ENCODE measurements around the gene MED29. TPM values are rescaled to one million over a fixed set of nuclear protein-coding genes. Genes with fewer than 3 reads are reported as not detected.

Gene MED29
- total and polyA plus RNA-seq, 10 of the 15 experiments (the other 5 are each of a cell fraction or from before 2014, with no cell fraction given), result 3.2 to 36.6 (median 22.8) TPM

- TF ChIP-seq HDAC2 (IDR thresholded peaks at IDR 0.05) (no peak), RB1 (IDR thresholded peaks at IDR 0.05; ENCODE audit: borderline replicate concordance) (0 out of 2 replicates have a peak, but pooled peaks have one; percentile 40), PRDM15 (CRISPR knock-in tag; IDR thresholded peaks at IDR 0.05) (no peak), SUZ12 (IDR thresholded peaks at IDR 0.05; ENCODE audit: unreplicated experiment) (no peak), SKIL (IDR thresholded peaks at IDR 0.05; ENCODE audit: low read depth, poor library complexity, severe bottlenecking) (peak; percentile 62), HDAC6 (IDR thresholded peaks at IDR 0.05; ENCODE audit: unreplicated experiment) (no peak), NR2F1 (conservative IDR thresholded peaks at IDR 0.05) (peak; percentile 84), EZH2 (IDR thresholded peaks at IDR 0.05; ENCODE audit: borderline replicate concordance, control insufficient read depth, low read depth, low read length) (no peak), KAT2A (conservative IDR thresholded peaks at IDR 0.05; ENCODE audit: control insufficient read depth, low read depth, low read length) (no peak), TCF3 (IDR thresholded peaks at IDR 0.05; ENCODE audit: borderline replicate concordance, insufficient read depth, low read depth, low read length) (0 out of 2 replicates have a peak, but pooled peaks have one; percentile 35), MTA2 (IDR thresholded peaks at IDR 0.05; ENCODE audit: low read depth) (peak; percentile 50; the same call in 1 of the 2 replicates), PML (IDR thresholded peaks at IDR 0.05; ENCODE audit: low read length) (no peak), NR2C2 (IDR thresholded peaks at IDR 0.05; ENCODE audit: borderline replicate concordance, control insufficient read depth, insufficient read length, low read depth) (no peak), LARP7 (IDR thresholded peaks at IDR 0.05) (0 out of 2 replicates have a peak, but pooled peaks have one; percentile 26), POU2F2 (IDR thresholded peaks at IDR 0.05; ENCODE audit: borderline replicate concordance, low read depth, low read length) (peak; percentile 53; the same call in 1 of the 3 replicates), TARDBP (IDR thresholded peaks at IDR 0.05; ENCODE audit: borderline replicate concordance) (no peak), NFYA (IDR thresholded peaks at IDR 0.05; ENCODE audit: borderline replicate concordance, low read depth, low read length) (no peak)
- TF ChIP-seq, protein P1, sequence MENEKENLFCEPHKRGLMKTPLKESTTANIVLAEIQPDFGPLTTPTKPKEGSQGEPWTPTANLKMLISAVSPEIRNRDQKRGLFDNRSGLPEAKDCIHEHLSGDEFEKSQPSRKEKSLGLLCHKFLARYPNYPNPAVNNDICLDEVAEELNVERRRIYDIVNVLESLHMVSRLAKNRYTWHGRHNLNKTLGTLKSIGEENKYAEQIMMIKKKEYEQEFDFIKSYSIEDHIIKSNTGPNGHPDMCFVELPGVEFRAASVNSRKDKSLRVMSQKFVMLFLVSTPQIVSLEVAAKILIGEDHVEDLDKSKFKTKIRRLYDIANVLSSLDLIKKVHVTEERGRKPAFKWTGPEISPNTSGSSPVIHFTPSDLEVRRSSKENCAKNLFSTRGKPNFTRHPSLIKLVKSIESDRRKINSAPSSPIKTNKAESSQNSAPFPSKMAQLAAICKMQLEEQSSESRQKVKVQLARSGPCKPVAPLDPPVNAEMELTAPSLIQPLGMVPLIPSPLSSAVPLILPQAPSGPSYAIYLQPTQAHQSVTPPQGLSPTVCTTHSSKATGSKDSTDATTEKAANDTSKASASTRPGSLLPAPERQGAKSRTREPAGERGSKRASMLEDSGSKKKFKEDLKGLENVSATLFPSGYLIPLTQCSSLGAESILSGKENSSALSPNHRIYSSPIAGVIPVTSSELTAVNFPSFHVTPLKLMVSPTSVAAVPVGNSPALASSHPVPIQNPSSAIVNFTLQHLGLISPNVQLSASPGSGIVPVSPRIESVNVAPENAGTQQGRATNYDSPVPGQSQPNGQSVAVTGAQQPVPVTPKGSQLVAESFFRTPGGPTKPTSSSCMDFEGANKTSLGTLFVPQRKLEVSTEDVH (IDR thresholded peaks at IDR 0.05; ENCODE audit: low read depth, partially characterized antibody), result no peak
- TF ChIP-seq, protein P2, sequence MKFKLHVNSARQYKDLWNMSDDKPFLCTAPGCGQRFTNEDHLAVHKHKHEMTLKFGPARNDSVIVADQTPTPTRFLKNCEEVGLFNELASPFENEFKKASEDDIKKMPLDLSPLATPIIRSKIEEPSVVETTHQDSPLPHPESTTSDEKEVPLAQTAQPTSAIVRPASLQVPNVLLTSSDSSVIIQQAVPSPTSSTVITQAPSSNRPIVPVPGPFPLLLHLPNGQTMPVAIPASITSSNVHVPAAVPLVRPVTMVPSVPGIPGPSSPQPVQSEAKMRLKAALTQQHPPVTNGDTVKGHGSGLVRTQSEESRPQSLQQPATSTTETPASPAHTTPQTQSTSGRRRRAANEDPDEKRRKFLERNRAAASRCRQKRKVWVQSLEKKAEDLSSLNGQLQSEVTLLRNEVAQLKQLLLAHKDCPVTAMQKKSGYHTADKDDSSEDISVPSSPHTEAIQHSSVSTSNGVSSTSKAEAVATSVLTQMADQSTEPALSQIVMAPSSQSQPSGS (IDR thresholded peaks at IDR 0.05; ENCODE audit: low read length), result no peak
Measured at GRCh38 chr19:39403331-39404312, 12.4 kb downstream of the MED29 start (continued).

All from GM12878 (cell line).